Activated CD4-positive, alpha-beta T cell treated with anti-CD3 and anti-CD28 coated beads, Interleukin-10, Interleukin-2, amounts not matched to agents 100 ng/mL and 50 ng/mL, durations not matched to agents 16 hours and 8 hours (primary cell): ENCODE measurements around the gene CACNB2.
"Not testable (repeated sequence)": the region's sequence is repeated elsewhere in the genome, so short reads cannot be mapped to it uniquely, and the experiment has no call there.

Experiments used
- DNase-seq: peaks from one replicate; pipeline ENCODE4 v3.0.0-alpha.2; 2020

Gene CACNB2

DNA sequence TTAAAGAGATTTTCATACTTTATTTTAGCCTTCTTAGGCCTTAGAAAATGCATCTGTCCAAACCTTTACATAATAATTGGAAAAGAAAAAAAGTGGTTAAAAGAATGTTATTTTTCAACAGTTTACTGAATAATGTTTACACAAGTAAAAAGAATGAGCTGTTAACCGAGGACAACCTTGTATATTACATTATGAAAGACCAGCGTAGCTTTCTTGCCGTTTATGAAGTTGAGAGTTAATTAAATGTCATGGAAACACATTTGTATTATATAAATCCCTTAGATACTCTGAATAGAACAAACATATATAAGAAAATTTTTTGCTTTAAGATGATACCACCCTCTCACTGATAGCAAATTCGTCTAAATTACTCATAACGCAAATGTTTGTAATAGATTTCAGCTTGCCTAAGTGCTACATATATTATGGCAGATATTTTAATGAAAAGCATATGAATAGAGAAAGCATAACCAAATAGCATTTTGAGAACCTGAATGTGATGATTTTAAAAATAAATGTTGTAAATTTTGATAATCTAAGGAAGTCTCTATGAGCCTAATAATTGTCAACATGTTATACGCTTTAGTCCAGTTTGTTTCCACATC, 9.1 kb downstream of the CACNB2 start:
- no peak for DNase-seq

DNA sequence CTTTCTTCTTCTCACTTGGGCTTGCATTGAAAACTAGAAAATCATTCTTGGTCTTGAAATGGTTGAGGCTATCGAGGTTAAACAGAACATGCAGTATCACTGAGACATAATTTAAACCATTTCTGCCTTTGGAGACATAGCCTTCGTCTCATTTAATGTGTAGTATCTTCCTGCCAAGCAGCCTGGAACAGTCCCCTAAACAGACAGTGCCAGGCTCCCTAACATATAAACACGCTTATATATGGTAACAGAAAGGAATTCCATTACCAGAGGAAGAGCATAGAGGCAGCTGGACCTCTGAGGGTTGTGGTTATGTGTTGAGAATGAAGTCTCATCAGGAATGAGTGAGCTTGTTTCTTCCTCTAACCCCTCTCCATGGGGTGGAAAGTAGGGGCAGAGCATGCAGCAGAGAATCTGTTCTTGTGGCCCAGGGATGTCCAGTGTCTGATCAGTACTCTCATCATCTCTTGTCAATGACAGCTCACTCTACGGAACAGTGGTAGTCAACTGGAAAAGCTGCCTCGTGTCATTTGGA, 11.2 kb downstream of the CACNB2 start:
- no peak for DNase-seq

DNA sequence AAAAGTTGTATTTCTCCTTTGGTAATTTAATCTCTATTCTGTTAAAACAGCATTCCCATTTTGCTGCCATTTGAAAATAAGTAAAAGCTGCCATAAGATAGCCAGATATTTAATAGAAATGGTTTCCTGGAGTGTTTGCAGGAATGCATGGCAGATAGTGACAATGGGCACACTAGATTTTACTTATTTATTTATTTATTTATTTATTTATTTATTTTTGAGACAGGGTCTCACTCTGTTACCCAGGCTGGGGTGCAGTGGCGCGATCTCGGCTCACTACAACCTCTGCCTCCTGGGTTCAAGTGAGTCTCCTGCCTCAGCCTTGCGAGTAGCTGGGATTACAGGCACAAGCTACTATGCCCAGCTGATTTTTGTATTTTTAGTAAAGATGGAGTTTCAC, 13.2 kb downstream of the CACNB2 start:
- not testable (repeated sequence) for DNase-seq

DNA sequence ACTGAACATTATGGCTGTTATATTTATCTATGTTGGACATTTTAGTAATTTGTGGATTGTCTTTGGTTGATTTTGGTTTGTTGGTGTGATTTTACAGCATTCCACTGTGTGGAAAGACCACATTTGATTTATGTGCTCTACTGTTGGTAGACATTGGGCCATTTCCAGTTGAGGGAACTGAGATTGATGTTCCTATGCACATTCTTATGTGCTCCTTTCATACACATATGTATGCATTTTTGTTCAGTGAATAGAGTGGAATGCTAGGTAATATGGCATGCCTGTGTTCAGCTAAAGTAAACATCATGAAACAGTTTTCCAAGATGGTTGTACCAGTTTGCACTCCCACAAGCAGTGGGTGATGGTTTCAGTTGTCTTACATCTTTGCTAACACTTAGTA, 15.1 kb downstream of the CACNB2 start:
- no peak for DNase-seq

DNA sequence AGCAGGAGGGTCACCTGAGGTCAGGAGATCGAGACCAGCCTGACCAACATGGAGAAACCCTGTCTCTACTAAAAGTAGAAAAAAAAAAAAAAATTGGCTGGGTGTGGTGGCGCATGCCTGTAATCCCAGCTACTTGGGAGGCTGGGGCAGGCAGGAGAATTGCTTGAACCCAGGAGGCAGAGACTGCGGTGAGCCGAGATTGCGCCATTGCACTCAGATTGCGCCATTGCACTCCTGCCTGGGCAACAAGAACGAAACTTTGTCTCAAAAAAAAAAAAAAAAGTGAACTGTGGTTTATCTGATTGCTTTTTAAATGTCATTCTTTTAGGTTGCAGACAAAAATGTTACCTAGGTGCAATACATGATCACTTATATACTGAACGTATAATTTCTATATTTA, 16.6 kb downstream of the CACNB2 start:
- DNase-seq: not testable (repeated sequence)

DNA sequence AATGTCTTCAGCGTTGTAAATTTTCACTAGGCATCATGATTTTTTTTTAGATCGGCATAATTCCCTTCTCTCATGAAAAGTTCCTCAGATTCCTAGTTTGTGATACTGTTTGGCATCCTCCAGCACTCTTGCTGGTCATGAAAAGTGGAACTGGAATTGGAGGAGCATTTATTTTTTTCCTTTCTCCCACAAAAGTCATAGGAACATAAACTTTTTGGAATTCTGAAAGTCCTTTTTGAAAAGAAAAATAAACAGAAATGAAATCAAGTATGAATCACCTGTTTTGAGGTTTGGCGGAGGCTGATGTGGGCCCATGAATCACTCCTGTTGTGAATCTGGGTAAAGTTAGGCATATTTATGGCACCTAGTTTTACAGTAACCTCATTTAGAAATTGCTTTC, 17.7 kb downstream of the CACNB2 start:
- DNase-seq: no peak

DNA sequence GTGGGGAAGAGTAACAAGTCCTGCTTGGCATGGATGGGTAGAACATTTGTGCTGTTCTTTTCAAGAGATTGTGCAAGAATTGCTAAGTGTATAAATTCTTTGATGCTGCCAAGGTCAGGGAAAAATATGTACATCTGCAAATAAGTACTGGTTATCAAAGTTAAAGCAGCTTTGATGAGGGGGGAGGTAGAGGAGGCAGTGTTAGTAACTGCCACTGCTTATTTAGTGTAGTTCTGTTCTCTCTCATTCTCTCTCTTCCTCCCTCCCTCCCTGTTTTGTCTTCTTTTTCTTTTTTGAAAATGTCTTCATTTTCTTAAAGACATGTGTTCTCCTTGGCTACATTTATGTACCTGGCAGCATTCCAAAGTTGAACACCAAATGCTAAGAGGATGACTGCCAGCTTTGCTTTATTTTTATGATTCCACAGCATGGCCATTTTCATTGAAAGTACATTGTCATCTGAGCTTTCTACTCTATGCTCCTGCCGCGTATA, 18.6 kb downstream of the CACNB2 start:
- DNase-seq: no peak

DNA sequence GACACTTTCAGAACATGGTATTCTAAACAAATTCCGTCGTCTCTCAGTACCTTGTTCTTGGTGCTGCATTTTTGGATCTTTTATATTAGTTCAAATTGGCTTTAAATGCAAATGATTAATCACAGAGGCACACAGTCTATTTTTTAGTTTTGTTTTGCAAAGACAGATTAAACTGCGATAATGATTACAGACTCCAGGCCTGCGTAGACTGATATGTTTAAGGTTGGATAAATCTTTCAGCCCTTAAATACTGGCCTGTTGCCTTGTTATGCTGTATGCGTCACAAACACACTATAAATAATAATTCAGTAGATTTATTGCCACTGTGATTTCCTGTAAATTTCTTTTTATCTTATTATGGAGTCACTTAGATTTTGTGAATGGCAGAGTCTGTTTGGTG, 19.3 kb downstream of the CACNB2 start:
- DNase-seq: no peak

DNA sequence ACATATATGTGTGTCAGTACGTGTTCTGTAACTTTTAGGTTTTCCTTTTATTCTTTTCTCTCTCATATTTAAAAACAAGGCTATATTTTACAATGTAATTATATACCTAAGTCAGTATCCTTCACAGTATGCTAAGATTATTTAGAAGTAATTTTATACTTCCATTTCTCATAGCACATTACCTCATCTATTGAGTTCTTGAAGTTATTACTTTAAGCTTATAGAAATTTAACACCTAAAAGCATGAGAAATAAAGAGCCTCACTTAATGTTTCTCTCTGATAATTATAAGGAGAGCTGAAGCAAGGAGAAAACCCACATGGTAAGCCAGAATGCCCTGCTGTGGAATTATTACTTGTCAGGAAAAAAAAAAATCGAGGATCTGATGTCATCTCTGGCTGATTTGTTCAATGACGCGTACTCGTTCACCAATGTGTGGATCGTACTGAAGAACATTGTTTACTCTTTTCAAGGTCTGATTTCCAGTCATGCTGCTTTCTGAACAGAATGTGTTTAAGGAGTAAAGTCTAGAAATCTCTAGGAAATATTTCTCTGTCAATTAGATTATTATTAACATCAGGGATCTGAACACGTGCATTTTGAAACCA, 21.9 kb downstream of the CACNB2 start:
- DNase-seq: no peak

DNA sequence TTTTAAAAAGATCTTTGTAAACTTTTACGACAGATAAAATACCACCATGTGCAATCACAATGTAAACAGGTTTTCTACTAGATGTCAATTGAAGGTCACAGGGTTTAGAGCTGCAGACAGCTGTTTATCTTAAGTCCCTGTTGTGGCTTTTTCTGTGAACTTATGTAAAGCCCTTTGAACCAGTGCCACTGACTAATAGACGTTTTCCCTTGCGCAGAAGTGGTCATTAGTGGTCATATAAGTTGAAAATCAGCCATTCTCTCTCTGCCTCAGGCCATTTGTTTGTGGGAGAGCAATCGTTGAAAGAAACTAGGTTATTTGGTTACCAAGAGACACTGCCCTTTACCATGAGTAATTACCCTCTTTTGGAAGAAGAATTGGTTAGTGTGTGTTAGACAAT, 23.9 kb downstream of the CACNB2 start:
- no peak for DNase-seq

DNA sequence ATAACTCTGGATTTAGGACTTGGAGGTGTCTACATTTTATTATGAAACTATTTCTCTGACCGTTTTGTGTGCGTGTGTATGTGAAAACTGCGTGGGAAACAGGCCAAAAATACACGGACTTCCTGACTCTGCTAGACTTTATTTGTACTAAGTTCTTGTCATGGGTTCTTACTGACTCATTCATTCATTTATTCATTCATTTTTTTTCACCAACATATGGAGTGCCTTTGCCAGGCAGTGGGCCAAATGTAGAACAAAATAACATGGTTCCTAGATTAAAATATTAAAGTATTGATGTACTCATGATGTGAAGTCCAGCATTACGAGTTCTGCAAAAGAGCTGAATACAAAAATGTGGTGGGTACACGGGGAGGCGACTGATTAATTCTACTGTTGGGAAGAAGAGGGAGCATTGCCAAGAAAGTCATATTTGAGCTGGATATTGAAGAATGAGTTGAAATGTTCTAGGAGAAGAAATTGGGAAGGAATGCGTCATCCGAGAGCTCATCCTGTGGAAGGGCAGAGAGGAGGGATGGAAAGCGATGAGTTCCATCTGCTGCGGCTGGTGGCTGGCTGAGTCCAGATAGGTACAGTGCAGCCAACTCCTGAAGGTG, 24.6 kb downstream of the CACNB2 start:
- no peak for DNase-seq

DNA sequence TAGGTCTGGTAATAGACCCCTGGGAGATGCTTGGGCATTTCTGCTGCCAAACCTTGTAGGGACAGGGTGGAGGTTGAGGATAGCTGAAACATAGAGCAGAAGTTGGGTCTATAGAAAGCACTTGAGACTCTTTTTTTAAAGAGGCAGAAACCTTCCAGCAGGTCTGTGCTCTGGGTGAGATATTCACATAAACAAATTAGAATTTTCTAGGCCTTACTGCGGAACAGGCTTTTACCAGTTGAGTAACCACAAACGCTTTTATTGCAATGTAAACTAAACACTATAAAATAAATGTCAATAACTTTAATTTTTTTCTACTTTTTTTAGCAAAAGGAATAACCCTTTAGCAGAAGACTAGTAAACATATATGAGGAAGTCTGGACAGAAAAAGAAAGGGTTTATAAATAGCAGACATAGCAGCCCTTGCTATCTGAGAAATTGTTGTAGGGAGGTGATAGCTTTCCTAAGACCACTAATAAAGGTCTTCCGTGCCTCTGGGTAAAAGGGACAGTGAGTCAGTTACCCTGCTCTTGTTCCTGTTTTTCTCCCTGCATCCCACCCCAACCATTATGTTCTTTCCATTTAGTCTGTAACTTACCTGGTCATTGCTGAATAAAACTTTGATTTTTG, 38.7 kb downstream of the CACNB2 start:
- DNase-seq: no peak

DNA sequence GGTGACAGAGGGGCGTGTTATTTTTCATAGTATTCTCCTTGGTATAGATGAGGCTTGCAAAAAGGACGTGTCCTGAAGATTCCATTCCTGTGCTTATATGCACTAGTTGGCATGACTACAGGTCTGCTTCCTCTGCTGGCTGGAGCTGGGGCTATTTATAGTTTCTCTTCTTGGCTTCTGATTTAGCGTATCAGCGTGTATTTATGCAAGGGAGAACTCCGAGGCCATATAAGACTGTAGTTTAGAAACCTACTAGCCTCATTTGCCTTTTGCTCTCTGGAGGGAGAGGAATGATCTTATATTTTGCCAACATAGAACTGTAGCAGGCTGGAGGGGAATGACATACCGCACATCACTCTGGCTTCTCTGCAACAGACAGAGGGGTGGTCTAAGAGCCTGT, 39.7 kb downstream of the CACNB2 start:
- DNase-seq: no peak

DNA sequence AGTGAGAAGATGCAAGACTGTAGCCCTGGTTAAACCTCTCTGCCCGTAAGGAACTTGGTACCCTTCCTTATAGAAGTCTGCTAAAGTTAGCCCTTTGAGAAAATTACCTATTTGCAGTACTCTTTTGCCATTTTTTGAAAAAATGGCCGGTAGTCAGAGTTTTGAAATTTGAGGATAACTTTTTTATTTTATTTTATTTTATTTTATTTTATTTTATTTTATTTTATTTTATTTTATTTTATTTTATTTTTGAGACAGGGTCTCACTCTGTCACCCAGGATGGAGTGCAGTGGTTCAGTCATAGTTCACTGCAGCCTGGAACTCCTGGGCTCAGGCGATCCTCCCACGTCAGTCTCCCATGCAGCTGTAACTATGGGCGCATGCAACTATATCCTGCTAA, 41.2 kb downstream of the CACNB2 start:
- not testable (repeated sequence) for DNase-seq

DNA sequence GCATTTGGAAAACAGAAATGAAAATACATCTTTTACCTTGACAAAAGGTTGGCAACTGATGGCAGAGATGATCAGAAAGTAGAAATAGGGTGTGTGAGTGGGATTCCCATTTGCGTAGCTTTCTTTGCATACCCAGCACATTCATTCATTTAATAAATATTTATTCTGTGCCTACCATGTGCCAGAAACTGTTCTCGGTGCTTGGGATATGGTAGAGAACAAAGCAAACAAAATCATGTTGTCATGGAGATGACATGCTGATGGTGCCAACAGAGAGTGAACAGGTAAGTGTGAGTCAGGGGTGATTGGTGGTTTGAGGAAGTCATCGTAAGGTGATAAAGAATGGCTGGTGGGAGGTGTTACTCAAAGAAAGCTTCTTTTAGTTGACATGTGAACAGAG, 45.4 kb downstream of the CACNB2 start:
- no peak for DNase-seq

DNA sequence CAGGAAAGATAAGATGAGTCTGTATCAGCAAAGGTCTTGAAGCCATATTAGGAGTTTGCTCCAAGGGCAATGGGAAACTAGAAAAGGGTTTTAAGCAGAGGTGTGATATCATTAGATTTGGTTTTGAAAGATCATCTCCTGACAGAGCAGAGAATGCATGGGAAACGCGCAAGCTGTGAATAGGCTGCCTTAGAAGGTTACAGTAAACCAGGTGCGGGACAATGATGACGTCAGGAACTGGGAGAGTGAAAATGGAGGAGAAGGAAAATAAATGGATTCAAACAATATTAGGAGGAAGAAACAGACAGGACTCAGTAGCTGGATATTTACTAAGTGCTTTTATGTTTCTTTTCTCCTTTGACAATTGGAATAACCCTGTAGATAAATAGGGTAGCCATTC, 50.6 kb downstream of the CACNB2 start:
- no peak for DNase-seq

DNA sequence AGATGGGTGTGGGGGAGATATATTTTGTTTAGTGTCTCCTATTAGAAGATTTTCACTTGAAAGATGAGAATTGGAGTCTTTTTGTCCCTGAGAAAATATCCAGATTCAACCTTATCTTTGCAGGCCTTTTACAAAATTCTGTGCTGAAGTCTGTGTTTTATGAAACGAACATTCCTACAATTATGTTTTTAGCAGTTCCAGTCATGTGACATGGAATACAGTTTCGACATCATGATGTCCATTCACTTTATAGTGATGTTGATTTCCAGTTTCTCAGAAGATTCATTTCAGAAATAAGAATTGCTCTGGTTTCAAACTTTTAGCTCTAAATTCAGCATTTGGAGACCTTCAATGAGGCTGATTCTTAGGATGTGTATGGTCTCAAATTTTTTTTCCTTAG, 54.4 kb downstream of the CACNB2 start:
- DNase-seq: no peak

DNA sequence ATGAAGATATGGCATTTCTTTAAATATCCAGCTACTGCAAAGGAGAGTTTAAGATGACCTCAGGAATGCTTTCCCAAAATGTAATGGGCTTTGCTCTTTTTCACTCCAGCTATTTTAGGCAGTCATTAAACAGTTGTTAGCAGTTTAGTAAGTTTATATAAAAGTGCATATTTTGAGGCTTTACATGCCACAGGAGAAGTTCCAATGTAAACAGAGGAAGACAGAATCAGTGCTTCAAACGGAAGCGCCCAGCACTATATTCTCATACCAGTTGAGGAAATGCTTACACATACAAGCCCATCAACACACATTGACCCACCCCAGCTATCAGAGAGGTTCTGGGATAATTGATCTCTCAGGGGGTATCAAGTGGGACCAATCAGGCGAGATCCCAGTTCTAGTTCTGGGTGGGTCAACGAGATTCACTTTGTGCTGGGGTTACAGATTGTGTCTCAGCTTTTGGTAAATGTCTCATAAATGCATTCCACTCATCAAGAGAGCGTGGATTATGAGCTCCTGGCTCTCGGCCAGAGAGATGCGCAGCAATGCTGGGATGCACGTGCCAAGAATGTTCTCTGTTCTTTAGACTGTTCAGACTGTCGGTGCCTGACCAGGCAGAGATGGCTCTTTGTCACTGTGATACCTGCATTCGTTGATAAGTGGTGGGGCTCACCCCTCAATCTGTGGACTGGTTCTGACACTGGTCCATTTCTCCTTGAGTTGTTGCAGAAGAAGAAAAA, 55.0 kb downstream of the CACNB2 start:
- DNase-seq: no peak

DNA sequence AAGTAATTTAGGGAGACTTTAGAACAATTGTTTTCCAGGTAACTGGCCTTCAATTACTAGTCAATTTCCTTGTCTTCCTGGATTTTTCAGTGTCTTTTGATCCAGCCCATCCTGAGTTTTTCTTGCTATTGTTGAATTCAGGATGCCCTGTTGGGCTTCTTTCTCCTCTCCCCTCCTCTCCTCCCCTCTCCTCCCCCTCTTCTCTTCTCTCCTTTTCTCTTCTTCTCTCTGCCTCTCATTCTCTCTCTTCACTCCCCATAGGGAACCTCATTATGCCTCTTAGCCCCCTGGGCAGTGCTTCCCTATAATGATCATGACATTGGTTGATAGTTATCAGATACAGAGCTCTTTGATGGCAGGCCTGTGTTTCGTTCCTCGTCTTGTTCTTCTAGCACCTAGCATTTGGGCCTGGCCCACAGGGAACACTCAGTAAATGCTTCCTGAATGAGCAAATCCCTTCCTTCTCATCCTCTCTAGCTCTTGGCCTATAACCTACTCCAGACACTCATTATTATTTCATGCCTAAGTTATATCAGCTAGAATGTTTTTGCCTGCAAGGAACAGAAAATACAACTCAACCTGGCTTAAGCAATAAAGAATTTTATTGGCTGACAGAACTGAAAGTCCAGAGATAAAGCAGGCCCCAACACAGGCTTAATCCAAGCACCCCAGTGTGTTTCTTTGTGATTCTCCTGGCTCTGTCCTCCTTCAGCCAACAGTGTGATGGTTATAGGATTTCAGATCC, 56.8 kb downstream of the CACNB2 start:
- DNase-seq: no peak

DNA sequence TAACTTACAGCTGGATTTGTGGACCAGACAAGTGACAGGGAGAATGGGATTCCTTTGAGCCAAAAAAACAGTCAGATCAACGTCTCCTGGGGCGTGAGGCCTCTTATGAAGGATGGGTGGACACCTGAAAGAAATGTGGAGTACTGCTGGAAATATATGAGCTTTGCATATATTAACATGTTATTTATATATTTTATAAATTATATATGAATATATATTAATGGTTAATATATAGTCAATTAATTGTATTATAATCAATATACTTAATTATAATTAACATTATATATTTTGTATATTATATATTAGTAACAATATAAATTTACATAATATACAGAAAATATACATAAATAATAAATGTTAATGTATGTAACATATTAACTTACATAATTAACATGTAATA, 57.5 kb downstream of the CACNB2 start:
- DNase-seq: no peak

DNA sequence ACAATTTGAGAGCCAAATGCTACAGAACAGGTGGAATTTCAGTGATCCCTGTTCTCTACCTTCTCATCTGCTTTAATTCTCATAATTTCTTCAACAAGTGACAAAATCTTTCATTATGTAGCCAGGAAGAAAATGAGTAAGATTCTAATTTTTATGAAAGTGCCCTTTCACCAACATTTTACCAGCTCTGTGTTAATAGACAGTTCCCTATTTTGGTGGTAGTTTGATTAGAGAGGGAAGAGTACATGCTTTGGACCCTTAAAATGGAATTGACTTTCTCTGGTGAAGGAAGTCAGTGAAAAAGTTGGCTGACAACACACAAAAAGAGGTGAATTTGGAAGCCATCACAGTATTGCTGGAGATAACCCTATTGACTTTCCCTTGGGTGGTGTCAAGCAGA, 61.7 kb downstream of the CACNB2 start:
- no peak for DNase-seq

DNA sequence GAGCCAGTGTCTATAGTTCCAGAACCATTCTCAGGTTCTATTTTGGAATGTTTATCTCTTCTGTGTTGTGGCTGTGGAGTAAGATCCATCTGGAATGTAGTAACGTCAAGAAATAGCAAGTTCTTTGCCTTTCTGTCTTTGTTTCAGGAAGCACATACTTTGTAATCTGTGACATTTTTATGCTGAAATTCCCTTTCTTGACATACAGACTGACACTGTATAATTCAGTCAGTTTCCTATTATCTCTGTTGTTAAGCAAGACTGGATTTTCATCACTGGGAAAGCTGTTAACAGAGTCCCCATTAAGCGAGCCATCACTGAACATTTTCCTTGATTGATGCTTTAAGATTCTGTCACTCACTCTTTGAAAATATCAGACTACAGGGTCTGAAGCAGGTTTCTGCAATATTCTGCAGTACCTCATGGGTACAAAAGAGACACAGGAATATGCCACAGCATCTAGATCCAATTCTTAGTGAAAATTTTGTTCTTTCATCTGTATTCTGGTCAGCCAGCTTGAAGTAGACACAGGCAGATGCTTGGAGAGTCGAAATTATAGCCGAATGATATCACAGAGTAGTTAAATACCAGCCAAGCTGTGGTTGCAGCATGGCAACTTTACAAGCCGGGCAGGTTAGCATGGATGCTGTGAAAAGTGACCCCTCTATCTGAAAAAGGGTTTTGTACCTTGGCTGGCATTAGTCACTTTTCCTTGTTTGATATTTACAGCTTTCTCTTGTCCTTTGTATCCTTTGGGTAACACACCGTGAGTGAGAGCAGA, 62.6 kb downstream of the CACNB2 start:
- no peak for DNase-seq
